Kidney glomerular epithelial cell (primary cell): ENCODE measurements around the gene LARGE1.
A peak's percentile ranks its signal among the peaks of the same experiment; 100 is the strongest.

Experiments
- DNase-seq: peaks from one replicate; lab custom pipeline; 2025; lab: John Stamatoyannopoulos, UW

Gene LARGE1

DNA sequence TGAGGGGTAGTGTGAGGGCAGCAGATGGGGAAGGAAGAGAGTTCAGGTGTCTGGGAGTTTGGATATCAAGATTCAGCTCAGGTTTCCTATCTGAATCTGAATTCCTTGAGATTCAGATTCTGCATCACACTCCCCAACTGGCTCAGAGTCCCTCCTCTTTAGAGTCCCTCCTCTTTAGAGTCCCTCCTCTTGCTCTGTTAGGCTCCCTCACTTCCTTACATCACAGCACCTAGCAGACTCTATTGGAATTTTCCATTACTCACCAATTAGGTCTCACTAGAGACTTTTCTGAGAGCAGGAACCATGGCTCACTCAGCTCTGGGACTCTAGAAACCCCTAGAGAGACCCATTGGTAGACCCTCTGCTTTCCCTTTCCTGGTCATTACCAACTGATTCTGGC lies 558.7 kb downstream of the LARGE1 start:
- DNase-seq = peak; percentile 33

DNA sequence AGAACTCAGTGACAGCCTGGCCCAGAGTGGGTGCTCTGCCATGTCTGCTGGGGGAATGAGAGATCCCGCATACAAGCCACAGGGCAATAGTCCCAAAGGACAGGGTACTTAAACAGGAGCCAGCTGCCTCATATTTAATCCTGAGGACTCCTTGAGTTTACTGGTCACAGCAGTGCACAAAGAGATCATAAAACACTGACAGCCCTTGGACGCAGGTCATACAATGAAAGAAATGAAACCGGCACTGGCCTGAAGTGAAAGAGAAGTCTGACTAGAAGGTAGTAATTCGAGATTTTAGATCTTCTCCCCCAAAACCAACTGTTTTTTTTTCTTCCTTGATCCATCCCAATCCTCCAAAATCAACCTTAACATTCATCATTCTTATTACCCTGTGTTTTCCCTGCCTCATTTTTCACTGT lies 562.3 kb downstream of the LARGE1 start:
- DNase-seq = no peak

DNA sequence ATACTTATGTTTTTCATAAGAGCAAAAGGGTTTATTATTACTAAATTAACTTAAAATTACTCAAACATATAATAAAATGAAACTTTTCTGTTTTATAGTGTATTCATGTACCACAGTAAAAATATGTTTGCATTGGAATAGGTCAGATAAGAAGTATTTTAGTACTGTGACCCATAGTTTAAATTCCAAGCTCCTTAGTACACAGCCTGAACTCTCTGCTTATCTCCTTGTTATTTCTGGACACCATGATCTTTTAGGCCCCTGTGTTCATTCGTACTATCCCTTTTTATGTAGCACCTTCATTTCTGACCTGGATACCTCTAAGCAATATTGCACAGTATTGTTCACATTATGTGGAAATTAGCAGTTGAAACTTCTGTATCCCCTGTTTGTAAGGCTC lies 565.3 kb downstream of the LARGE1 start:
- peak; percentile 38 for DNase-seq

DNA sequence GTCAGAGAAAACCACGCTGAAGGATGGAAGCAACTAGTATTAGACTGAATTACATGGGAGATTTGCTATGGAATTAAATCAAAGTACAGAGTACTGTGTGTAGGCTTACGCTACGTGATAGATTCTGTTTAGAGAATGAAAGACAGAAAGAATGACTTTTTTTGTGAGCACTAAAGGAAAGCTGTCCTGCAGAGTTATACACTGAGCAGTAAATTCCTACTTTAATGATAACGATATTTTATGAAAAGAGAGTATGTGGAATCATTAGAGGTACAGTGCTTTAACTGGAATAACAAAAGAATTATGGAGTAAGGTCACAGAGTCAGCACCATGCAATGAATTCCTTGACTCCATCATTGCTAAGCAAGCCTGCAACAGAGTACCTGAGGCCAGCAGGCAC lies 566.8 kb downstream of the LARGE1 start:
- DNase-seq = no peak

DNA sequence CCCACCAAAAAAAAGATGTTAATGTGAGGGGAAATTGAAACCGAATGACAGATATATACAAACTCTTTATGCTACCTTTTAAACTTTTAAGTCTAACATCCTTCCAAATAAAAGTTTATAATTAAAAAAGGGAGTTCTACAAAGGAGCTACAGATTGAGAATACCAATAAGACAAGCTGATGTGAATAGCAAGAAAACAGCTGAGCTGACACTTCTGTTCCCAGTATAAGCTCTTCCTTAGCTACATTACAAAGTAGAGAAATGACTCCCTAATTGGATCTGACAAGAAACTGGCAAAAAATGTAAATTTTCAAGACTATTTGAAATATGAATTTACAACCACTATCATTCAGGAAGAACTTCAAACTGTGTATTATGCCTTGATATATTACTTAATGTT lies 567.5 kb downstream of the LARGE1 start:
- no peak for DNase-seq

DNA sequence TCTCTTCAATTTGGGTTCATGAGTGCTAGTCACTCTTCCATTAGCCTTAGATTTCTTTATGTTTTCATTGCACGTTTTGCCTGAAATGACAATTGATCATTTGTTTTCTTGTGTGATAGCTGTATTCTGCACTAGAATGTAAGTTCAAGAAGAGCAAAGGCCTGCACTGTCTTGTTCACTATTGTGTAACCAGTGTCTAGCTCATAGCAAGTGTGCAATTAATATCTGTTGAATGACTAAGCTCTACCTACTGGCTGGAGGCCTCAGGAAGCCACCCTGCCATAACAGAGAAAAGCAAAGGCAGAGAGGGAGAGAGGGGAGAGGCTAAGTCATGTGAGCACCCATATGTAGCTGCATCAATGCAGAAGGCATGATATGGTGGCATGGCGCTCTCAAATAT lies 569.3 kb downstream of the LARGE1 start:
- DNase-seq = peak; percentile 77

DNA sequence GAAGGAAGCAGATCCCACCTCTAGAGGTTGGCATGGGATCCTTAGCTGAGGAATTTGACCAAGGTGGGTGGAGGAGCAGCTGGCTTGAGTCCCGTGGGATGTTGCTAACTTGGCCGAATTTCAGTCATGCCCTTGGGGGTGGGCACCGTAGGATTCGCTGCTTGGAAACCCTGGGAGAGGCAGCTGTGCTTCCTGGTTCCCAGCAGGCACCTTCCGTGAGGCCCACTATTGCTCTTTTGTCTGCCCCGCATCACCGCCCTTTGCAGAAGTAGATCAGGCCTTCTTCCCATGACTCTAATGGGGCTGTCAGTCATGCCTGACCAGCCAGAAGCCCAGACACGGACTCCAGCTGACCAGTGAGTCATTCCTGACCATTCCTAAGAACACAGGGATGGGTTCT lies 569.8 kb downstream of the LARGE1 start:
- DNase-seq = peak; percentile 96

DNA sequence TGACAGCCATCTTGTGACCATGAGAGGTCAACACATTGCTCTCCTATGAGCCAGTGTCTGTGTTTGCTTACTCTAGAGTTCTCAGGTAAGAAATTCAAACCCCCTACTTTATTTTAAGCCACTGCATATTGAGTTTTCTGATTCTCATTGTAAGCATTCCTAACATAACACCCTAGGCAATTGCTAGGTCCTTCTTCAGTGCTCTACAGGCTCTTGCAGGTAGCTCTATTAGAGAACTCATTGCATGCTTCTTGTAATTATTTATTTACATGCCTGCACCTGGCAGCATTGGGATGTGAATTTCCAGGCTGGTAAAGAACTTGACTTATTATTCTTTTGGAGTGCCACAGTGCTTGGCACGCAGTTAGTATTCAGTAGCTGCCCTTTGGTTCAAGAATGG lies 573.3 kb downstream of the LARGE1 start:
- DNase-seq = no peak

DNA sequence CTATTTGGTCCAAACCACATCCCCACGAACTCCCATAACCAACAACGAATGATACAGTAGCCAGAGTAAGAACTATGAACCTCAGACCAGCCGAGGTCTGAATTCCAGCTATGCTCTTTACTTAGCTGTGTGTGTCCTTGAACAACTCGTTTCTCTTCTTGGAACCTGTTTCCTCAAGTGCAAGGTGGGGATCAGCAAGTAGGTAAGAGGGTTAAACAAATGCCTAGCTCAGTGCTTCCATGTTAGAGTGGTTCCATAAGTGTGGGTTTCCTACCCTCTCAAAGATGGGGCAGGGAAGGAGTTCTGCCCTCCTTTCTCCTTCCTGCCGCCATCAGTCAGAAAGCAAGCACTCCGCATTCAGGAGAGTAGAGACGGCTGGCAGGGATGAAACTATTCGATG lies 578.7 kb downstream of the LARGE1 start:
- no peak for DNase-seq

DNA sequence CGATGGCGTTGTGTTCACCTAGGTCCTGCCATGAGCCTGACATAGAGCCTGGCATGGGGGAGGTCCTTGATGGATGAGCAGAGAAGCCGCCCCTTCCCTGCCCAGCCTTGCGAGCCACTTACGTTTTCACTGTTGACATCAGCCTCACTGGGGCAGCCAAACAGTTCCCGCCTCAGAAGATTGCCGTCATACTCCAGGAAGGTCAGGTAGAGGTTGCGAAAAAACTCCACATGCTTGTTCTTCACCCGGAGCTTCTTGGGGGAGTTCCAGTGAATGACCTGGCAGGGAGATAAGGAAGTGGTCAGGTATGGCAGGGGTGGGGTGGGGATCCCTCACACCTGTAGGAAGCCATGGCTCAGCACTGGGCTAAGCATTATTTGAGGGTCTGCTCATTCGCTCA lies 582.8 kb downstream of the LARGE1 start:
- no peak for DNase-seq

DNA sequence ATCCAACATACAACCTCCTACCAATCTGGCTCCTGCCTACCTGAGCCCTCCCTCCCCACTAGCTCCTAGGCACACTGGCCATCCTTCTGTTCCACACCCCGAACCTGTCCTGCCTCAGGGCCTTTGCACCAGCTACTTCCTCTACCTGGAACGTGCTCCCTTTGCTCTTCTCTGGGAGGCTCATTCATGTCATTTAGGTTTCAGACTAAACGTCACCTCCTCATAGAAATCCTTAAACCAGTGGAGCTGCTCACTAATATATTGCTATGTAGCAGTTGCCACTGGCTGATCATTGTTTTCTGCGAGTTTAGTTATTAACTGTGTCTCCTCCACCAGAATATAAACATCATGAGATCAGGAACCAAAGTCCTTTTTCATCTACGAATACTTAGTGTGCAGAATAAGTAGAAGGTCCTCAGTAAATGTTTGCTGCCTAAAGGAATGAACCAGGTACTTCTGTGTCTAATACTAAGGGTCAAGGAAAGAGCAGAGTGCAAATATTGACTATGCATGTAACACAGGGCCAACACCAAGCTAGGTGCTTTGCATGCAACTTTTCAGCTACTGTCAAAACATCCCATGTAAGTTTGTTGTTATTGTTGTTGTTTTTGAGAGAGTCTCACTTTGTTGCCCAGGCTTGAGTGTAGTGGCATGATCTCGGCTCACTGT lies 584.5 kb downstream of the LARGE1 start:
- peak; percentile 72 for DNase-seq

DNA sequence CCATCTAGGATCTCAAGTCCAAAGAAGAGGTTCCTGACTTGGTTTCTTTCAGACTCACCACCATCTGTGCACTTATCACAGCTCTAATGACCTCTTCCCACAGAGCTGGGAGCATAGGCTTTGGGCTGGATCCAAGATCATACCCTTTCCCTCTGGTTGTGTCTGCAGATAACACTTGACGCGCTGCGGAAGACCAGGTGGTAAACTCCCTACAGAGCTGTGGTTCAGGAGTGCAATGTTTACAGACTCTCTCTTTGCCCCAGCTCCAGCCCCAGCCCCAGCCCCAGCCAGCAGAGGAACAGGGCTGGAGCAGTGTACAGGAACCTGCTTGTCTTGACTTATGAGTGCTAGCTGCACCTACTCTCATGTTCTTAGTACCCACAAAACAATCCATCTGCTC lies 587.7 kb downstream of the LARGE1 start:
- DNase-seq = no peak

DNA sequence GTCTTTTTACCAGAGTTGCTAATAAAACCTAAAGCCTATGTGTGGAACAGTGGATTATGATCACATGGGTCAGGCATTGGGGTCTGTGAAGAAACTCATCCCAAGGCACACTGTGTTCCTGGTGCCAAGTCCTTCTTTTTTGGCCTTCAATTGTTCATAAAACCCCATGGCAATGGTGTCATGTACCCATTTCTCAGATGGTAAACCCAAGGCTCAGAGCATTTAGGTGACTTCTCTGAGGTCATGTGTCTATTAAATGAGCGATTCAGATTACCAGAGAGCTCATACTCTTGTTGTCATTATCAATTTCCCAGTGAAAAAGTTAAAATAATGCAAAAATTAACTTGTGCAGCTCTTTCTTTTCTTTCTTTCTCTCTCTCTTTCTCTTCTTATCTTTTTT lies 589.3 kb downstream of the LARGE1 start:
- DNase-seq = no peak

DNA sequence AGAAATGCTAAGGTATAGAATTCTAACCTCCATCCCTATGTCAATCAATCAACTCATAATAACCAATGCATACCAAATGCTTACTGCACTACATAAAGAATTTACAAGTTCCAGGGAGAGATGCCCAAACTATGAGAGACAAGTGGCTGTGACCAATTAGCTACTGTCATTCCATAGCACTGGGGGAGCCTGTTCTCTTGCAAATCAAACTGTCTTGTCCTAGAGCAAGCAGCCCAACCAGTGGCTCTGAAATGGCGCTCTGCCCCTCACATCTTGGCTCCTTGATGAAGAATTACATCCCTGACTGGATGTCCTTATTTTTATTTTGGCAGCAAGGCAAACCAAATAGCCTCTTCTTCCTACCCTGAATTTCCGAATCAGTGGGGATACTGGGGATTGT lies 589.7 kb downstream of the LARGE1 start:
- no peak for DNase-seq

DNA sequence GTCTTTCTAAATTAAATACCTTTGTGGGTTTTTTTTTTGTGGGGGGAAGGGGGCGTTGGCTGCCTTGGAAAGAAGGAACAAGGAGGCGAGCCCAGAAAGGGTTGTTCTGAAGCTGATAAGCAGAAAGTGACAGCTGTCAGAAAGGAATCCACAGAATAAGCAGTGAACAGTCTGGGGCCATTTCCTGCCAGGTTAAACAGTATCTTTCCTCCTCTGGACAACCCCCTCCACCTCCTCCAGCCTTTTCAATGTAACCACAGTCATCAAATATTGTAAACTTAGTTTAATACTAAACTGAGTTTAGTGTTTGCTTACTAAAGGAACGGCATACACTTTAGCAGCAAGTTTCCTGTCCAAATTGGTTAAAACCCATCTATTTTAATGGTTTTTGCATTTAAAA lies 590.9 kb downstream of the LARGE1 start:
- DNase-seq = peak; percentile 85

DNA sequence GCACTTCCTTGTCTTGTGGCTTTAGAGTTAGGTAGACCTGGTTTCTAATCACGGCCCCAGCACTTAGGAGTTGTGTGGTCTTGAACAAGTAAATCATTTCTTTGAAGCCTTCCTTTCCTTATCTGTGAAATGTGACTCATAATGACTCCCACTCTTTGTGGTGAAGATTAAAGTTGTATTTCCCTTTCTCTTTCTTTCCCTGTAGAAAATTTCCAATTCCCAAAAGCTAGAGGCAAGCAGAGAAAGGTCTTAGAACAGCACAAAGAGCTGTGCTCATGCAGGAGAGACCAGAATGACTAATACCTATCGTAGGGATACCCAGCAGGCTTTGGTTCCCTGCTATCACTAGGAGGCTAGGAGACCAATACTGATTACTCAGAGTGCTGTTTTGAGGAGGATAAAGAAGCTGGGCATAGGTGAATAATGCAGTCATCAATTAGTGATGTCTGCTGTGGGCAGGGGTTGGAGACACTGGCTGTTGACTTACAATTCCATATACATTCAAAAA lies 591.4 kb downstream of the LARGE1 start:
- DNase-seq = peak; percentile 99

DNA sequence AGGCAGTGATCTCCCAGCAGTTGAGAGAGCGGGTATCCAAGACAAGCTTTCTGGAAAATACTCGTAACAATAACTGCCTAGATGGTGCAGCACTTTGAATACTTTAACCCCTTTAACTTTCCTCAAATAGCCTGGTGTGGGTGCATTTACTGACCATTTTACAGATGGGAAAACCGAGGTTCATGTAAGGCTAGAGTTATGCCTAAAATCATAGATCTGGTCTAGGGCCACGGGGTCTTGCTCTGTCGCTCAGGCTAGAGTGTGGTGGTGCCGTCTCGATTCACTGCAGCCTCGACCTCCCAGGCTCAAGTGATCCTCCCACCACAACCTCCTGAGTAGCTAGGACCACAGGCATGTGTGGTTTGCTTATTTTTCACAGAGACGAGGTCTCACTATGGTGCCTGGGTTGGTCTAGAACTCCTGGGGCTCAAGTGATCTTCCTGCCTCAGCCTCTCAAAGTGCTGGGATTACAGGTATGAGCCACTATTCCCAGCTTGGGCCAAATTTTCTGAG lies 592.9 kb downstream of the LARGE1 start:
- DNase-seq = no peak

DNA sequence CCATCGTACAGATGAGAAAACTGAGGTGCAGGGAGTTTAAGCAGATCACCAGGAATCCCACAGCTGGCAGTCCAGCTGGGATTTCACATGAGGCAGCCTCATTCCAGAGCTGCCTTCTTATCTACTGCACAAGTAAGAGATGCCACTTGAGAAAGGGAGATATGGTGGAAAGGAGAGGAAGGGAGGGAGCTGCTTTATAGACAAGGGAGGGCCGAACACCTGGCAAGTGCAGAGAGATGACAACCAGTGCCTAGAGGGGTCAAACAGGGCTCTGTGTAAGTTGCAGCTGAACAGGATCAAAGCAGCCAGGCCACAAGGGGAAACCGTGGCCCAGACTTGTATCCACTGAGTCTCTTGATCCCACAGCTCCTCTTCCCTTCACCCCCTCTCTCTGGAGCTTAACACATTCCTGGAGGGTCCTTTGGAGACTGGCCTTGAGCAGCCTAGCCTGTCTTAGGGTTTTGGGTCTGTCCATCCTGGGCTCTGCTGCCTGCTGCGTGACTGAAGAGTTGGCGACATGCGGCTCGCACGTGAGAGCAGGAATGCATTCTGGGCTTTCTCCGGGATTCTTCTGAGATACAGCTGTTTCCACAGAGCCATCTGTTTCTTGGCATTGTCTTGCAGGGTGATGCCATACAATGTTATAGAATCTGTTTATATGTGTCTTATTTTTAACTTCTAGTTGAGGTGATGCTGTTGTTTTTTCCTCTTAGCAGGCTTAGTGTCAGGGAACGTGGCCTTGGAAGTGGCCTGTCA lies 593.6 kb downstream of the LARGE1 start:
- no peak for DNase-seq

DNA sequence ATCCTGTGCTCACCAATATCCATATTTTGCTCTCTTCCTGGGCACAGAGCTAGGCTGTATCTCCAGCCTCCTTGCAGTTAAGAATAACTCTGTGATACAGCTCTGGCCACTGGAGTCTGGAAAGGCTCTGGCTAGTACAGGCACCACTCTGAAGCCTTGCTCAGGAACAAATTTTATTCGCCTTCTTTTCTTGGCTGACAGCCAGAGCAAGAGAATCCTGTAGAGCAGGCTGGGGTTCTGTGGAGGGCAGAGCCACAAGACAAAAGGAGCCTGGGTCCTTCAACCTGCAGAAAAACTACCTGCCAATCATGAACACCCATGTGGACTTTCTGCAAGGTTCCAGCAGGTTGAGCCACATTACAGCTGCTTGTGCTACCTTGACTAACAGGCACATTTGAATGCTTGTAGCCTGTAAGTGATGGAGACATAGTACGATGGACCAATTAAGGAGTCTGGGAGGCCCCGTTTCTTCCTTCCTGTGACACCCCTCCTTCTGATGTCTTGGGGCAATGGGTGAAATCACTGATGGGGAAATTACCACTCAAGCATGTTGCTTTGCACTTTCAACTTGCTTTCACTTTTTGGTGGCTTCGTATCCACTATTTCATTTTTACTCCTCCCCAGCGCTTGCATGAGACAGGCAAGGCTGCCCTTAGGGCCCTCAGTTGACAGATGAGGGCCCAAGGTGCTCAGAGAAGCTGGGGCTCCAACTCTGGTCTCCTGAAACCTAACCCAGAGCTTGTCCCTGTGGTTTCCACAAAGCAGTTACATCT lies 594.9 kb downstream of the LARGE1 start:
- DNase-seq = no peak

DNA sequence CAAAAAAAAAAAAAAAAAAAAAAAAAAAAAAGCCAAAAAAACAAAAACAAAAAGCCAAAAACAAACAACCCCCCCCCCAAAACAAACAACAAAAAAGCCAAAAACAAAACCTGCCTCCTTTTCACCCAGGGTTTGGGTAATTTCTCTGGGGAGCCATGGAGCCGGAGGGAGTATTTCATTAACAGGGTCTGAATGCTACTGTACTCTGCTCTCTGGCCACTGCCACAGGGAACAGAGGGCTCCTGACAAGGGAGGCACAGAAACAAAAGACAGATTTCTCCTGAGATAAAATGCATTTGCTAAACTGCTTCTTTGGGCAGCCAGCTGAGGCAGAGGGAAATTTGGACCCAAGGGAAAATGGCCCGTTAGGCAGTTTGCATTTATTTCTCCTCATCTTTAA lies 596.0 kb downstream of the LARGE1 start:
- DNase-seq = no peak

DNA sequence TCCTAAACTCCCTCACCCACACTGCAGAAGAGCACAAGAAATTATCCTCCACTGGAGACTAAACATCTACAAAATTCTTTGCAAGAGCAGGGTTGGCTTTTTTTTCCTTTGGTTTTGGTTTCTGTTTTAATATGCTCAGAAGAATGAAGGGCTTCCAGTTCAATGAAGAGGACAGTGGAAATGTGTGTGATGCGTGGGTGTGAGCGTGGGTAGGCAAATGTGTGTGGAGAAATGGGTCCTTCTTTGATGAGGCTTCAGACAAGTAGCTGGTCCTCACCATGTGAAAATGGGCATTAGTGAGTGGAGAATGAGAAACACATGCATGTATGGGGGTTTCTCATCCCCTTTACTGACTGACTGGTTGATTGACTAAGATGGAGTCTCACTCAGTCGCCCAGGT lies 598.8 kb downstream of the LARGE1 start:
- DNase-seq = no peak

DNA sequence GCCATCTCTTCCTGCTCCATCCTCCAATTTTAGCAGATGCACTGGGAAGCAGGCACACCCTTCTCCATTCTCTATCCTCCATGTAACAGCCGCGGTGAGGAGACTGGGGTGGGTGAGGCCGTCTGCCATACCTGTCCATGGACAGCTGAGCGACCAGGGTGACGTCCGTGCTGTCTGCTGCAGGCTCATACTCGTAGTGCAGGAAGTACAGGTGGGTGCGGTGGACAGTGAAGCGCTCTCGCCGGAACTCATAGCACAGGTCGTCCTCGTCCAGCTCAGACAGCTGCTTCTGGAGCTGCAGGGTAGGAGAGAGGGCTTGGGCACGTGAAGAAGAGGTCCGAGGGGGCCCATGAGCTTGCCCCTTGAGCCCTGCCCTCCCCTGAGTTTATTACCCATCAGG lies 604.3 kb downstream of the LARGE1 start:
- DNase-seq = no peak

DNA sequence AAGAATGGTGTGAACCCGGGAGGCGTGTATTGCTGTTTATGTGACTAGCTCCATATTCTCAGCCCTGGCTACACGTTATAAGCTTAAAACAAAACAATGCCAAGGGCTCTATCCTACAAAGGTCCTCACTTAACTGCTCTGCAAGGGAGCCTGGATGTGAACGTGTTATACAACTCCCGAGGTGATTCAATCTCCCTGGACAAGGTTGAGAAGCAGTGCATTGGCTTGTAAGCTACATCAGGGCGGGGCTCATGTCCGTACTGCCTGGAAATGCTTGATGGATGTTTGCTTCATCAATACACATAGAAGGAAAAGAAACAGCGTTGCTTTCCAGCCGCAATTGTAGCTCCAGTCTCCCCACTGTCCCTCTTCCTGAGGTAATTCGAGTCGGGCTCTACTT lies 605.2 kb downstream of the LARGE1 start:
- DNase-seq = no peak
